Measurements from ENCODE around the gene ELAVL4. TPM values are rescaled to one million over a fixed set of nuclear protein-coding genes. Genes with fewer than 3 reads are reported as not detected.

ELAVL4 gene
- polyA plus RNA-seq, 1 experiment: not detected

GRCh38 chr1:50106095-50106761, 2.5 kb upstream of the ELAVL4 start:
- no peak for DNase-seq (ENCODE audit: low read depth, low spot score)
- ChIA-PET POLR2A (no interaction called here), CTCF (no interaction called here)
- H3K27ac ChIP-seq (ENCODE audit: low read depth, low read length): no peak overlapping the region
- H3K4me3 ChIP-seq (ENCODE audit: low read depth, low read length): no peak overlapping the region
- no peak for TF ChIP-seq CTCF (IDR thresholded peaks at IDR 0.05; ENCODE audit: low read depth, low read length)
- H3K9me3 ChIP-seq (ENCODE audit: control insufficient read depth, insufficient read depth, low read length): peaks cover 2% of the 10 kb centered on the region
- H3K27me3 ChIP-seq (ENCODE audit: control insufficient read depth, insufficient read depth, low read length): no peaks in the 10 kb centered on the region

GRCh38 chr1:50109116-50109515, 396 bp downstream of the ELAVL4 start:
- no peak for TF ChIP-seq CTCF (IDR thresholded peaks at IDR 0.05; ENCODE audit: low read depth, low read length)
- ChIA-PET POLR2A (no interaction called here), CTCF (no interaction called here)
- Histone ChIP-seq H3K27me3 (ENCODE audit: control insufficient read depth, insufficient read depth, low read length) (no peaks in the 10 kb centered on the region), H3K9me3 (ENCODE audit: control insufficient read depth, insufficient read depth, low read length) (no peaks in the 10 kb centered on the region), H3K4me3 (ENCODE audit: low read depth, low read length) (no peak overlapping the region), H3K27ac (ENCODE audit: low read depth, low read length) (no peak overlapping the region)
- no peak for DNase-seq (ENCODE audit: low read depth, low spot score)

GRCh38 chr1:50109647-50110075, 941 bp downstream of the ELAVL4 start:
- TF ChIP-seq CTCF (IDR thresholded peaks at IDR 0.05; ENCODE audit: low read depth, low read length): no peak
- CTCF ChIA-PET: no interaction called here
- Histone ChIP-seq H3K27ac (ENCODE audit: low read depth, low read length) (no peak overlapping the region), H3K27me3 (ENCODE audit: control insufficient read depth, insufficient read depth, low read length) (no peaks in the 10 kb centered on the region), H3K4me3 (ENCODE audit: low read depth, low read length) (no peak overlapping the region), H3K9me3 (ENCODE audit: control insufficient read depth, insufficient read depth, low read length) (no peaks in the 10 kb centered on the region)
- POLR2A ChIA-PET: no interaction called here
- no peak for DNase-seq (ENCODE audit: low read depth, low spot score)

- no peak overlapping the region for H3K4me3 ChIP-seq (ENCODE audit: low read depth, low read length)
- no peak for TF ChIP-seq CTCF (IDR thresholded peaks at IDR 0.05; ENCODE audit: low read depth, low read length)
- no peaks in the 10 kb centered on the region for H3K27me3 ChIP-seq (ENCODE audit: control insufficient read depth, insufficient read depth, low read length)
- H3K27ac ChIP-seq (ENCODE audit: low read depth, low read length): no peak overlapping the region
- POLR2A ChIA-PET: no interaction called here
- CTCF ChIA-PET: no interaction called here
- no peaks in the 10 kb centered on the region for H3K9me3 ChIP-seq (ENCODE audit: control insufficient read depth, insufficient read depth, low read length)
- no peak for DNase-seq (ENCODE audit: low read depth, low spot score)
Measured at GRCh38 chr1:50110151-50110550, 1.4 kb downstream of the ELAVL4 start.

GRCh38 chr1:50110656-50111055, 1.9 kb downstream of the ELAVL4 start:
- no peak for TF ChIP-seq CTCF (IDR thresholded peaks at IDR 0.05; ENCODE audit: low read depth, low read length)
- Histone ChIP-seq H3K27me3 (ENCODE audit: control insufficient read depth, insufficient read depth, low read length) (no peaks in the 10 kb centered on the region), H3K27ac (ENCODE audit: low read depth, low read length) (no peak overlapping the region), H3K9me3 (ENCODE audit: control insufficient read depth, insufficient read depth, low read length) (no peaks in the 10 kb centered on the region), H3K4me3 (ENCODE audit: low read depth, low read length) (no peak overlapping the region)
- POLR2A ChIA-PET: no interaction called here
- no peak for DNase-seq (ENCODE audit: low read depth, low spot score)
- CTCF ChIA-PET: no interaction called here
